Stimulated activated effector memory CD8-positive, alpha-beta T cell treated with anti-CD3 and anti-CD28 coated beads, Interleukin-12 subunit alpha, Interleukin-12 subunit beta, amount 100 ng/mL, for 72 hours (primary cell): ENCODE results near the gene TMEM171.

Experiments
- ATAC-seq: fragments of 150-1000 bp; cut with Tn5 transposase; 2 replicates; pipeline ENCODE4 v1.10.0; 2021
- DNase-seq, 2 donors: peaks; one replicate each; pipeline ENCODE4 v3.0.0; 2021 to 2022; ENCODE audit warnings: low spot score in 2 of 2
- H3K27ac Mint-ChIP-seq: one replicate; pipeline ENCODE4 v1.8.0; 2022; ENCODE audit warnings: mild to moderate bottlenecking, mixed read lengths
- H3K36me3 Mint-ChIP-seq: one replicate; pipeline ENCODE4 v1.8.0; 2022; ENCODE audit warnings: mild to moderate bottlenecking, mixed read lengths
- H3K4me1 Mint-ChIP-seq: one replicate; pipeline ENCODE4 v1.8.0; 2022; ENCODE audit warnings: mixed read lengths
- H3K4me3 Mint-ChIP-seq: one replicate; pipeline ENCODE4 v1.8.0; 2022; ENCODE audit warnings: mild to moderate bottlenecking, mixed read lengths
- H3K9me3 Mint-ChIP-seq: one replicate; pipeline ENCODE4 v1.8.0; 2022; ENCODE audit warnings: mixed read lengths

Gene TMEM171

GRCh38 chr5:73154208-73155006 is 34.0 kb downstream of the TMEM171 start:
- Mint-ChIP-seq H3K4me1 (peaks cover 9% of the 10 kb centered on the region), H3K36me3 (peaks cover 6% of the 10 kb centered on the region), H3K9me3 (no peaks in the 10 kb centered on the region), H3K4me3 (no peak overlapping the region), H3K27ac (no peak overlapping the region)
- no peak for ATAC-seq
- no peak for DNase-seq

GRCh38 chr5:73155271-73156222 is 35.2 kb downstream of the TMEM171 start:
- H3K9me3 Mint-ChIP-seq, result no peaks in the 10 kb centered on the region
- ATAC-seq (no peak), DNase-seq (no peak)
- H3K4me3 Mint-ChIP-seq, result no peak overlapping the region
- H3K36me3 Mint-ChIP-seq, result peaks cover 12% of the 10 kb centered on the region
- H3K4me1 Mint-ChIP-seq, result peaks cover 20% of the 10 kb centered on the region
- H3K27ac Mint-ChIP-seq, result no peak overlapping the region

GRCh38 chr5:73157414-73158303 is 37.3 kb downstream of the TMEM171 start:
- H3K27ac Mint-ChIP-seq, result no peak overlapping the region
- peaks cover 6% of the 10 kb centered on the region for H3K36me3 Mint-ChIP-seq
- H3K9me3 Mint-ChIP-seq, result no peaks in the 10 kb centered on the region
- H3K4me3 Mint-ChIP-seq, result no peak overlapping the region
- no peak for DNase-seq
- peaks cover 27% of the 10 kb centered on the region for H3K4me1 Mint-ChIP-seq
- ATAC-seq, result no peak

- DNase-seq (no peak), ATAC-seq (no peak)
- Mint-ChIP-seq H3K9me3 (no peaks in the 10 kb centered on the region), H3K4me3 (no peak overlapping the region), H3K36me3 (peaks cover 6% of the 10 kb centered on the region), H3K27ac (no peak overlapping the region), H3K4me1 (peaks cover 24% of the 10 kb centered on the region)
Measured at GRCh38 chr5:73158313-73158712, 37.9 kb downstream of the TMEM171 start.

GRCh38 chr5:73160239-73160671 is 39.9 kb downstream of the TMEM171 start:
- ATAC-seq (peak; percentile 97), DNase-seq (peak; percentile 21 to 80)
- Mint-ChIP-seq H3K4me1 (peaks cover 24% of the 10 kb centered on the region), H3K9me3 (no peaks in the 10 kb centered on the region), H3K4me3 (no peak overlapping the region), H3K27ac (no peak overlapping the region), H3K36me3 (peaks cover 6% of the 10 kb centered on the region)

- Mint-ChIP-seq H3K4me3 (no peak overlapping the region), H3K36me3 (no peaks in the 10 kb centered on the region), H3K4me1 (no peaks in the 10 kb centered on the region), H3K27ac (no peak overlapping the region), H3K9me3 (no peaks in the 10 kb centered on the region)
- DNase-seq (no peak), ATAC-seq (no peak)
Measured at GRCh38 chr5:73170522-73170921, 50.1 kb downstream of the TMEM171 start.

- Mint-ChIP-seq H3K4me3 (no peak overlapping the region), H3K27ac (no peak overlapping the region), H3K9me3 (no peaks in the 10 kb centered on the region), H3K36me3 (no peaks in the 10 kb centered on the region), H3K4me1 (no peaks in the 10 kb centered on the region)
- no peak for DNase-seq
- no peak for ATAC-seq
Measured at GRCh38 chr5:73171495-73171894, 51.1 kb downstream of the TMEM171 start.

- Mint-ChIP-seq H3K4me1 (no peaks in the 10 kb centered on the region), H3K9me3 (no peaks in the 10 kb centered on the region), H3K4me3 (no peak within 1 kb of the TSS), H3K27ac (no peak within 1 kb of the TSS), H3K36me3 (no peaks in the 10 kb centered on the region)
- DNase-seq (no peak), ATAC-seq (no peak)
Measured at GRCh38 chr5:73172951-73173350, 52.6 kb downstream of the TMEM171 start, which contains the start of gene TMEM174. TMEM174 (plus strand) TSS chr5:73173193; CDS start chr5:73173244, 51 bp downstream.

GRCh38 chr5:73174100-73174815 is 53.9 kb downstream of the TMEM171 start:
- no peak for ATAC-seq
- H3K4me3 Mint-ChIP-seq, result no peak overlapping the region
- H3K9me3 Mint-ChIP-seq, result no peaks in the 10 kb centered on the region
- H3K4me1 Mint-ChIP-seq, result no peaks in the 10 kb centered on the region
- no peak for DNase-seq
- H3K27ac Mint-ChIP-seq, result no peak overlapping the region
- H3K36me3 Mint-ChIP-seq, result no peaks in the 10 kb centered on the region

- Mint-ChIP-seq H3K36me3 (no peaks in the 10 kb centered on the region), H3K4me3 (no peak overlapping the region), H3K27ac (no peak overlapping the region), H3K9me3 (no peaks in the 10 kb centered on the region), H3K4me1 (no peaks in the 10 kb centered on the region)
- no peak for ATAC-seq
- no peak for DNase-seq
Measured at GRCh38 chr5:73176250-73176649, 55.9 kb downstream of the TMEM171 start.

- Mint-ChIP-seq H3K4me1 (no peaks in the 10 kb centered on the region), H3K27ac (no peak overlapping the region), H3K9me3 (no peaks in the 10 kb centered on the region), H3K4me3 (no peak overlapping the region), H3K36me3 (no peaks in the 10 kb centered on the region)
- ATAC-seq (peak; percentile 81), DNase-seq (no peak)
Measured at GRCh38 chr5:73178265-73178664, 57.9 kb downstream of the TMEM171 start.

GRCh38 chr5:73179730-73180129 is 59.4 kb downstream of the TMEM171 start:
- ATAC-seq (no peak), DNase-seq (no peak)
- H3K9me3 Mint-ChIP-seq, result peaks cover 4% of the 10 kb centered on the region
- no peaks in the 10 kb centered on the region for H3K36me3 Mint-ChIP-seq
- no peaks in the 10 kb centered on the region for H3K4me1 Mint-ChIP-seq
- H3K27ac Mint-ChIP-seq, result no peak overlapping the region
- H3K4me3 Mint-ChIP-seq, result no peak overlapping the region

- H3K36me3 Mint-ChIP-seq, result no peaks in the 10 kb centered on the region
- H3K27ac Mint-ChIP-seq, result no peak overlapping the region
Measured at GRCh38 chr5:73180566-73180965, 60.2 kb downstream of the TMEM171 start.

More at GRCh38 chr5:73180566-73180965, 60.2 kb downstream of the TMEM171 start:
- ATAC-seq (no peak), DNase-seq (no peak)
- no peak overlapping the region for H3K4me3 Mint-ChIP-seq
- H3K4me1 Mint-ChIP-seq, result no peaks in the 10 kb centered on the region
- H3K9me3 Mint-ChIP-seq, result peaks cover 4% of the 10 kb centered on the region
